NOMO-1 (cell line): Measurements from ENCODE around the gene SCFD2.
A peak's percentile ranks its signal among the peaks of the same experiment; 100 is the strongest.
"Not testable (repeated sequence)": the region's sequence is repeated elsewhere in the genome, so short reads cannot be mapped to it uniquely, and the experiment has no call there.

Experiments
- DNase-seq, 2 experiments: peaks; one replicate each; lab custom pipeline; 2025; ENCODE audit not compliant: unreplicated experiment in 2 of 2; lab: John Stamatoyannopoulos, UW

Gene SCFD2

GRCh38 chr4:52996261-52997131 lies 369.4 kb downstream of the SCFD2 start:
- DNase-seq, result no peak

- DNase-seq, result no peak
These were observed 370.4 kb downstream of the SCFD2 start for GRCh38 chr4:52995360-52996030.

- no peak for DNase-seq
These were observed 371.3 kb downstream of the SCFD2 start for GRCh38 chr4:52994567-52994966.

DNA sequence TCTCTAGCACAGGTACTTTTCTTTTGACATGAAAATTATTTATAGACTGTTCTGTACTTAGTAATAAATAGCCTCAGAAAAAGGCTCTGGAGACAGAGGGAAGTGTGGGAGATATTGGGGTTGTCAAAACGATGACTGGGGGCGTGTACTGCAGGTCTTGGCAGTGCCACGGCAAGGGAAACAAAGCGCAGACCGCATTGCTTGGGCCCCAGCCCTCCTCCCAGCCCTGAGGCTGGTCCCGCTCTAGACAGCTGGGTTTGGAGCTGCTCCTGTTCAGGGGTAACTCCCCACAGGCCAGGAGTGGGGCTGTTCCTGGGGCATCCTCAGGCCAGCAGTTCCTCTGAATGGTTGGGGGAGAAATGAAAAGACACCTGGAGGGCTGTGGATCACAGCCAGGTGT lies 372.1 kb downstream of the SCFD2 start:
- DNase-seq, result no peak

- DNase-seq, result not testable (repeated sequence)
These were observed 373.3 kb downstream of the SCFD2 start for GRCh38 chr4:52992551-52992950.

DNA sequence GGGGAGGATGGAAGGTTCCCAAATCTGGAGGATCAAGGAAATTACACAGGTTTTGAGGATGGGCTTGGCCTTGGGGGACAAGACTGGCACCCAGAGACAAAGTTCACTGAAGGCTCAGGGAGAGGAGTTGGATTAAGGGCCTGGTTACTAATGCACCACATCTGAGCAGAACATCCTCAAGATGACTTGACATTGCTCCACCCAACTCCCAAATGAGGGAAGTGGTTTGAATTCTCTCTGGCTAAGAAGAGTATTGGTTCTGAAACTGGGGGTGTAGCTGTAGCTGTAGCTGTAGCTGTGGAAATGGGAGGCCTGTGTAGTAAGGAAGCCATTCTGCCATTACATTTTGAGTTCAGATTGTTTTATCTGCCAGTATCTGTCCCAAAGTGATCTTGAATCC lies 374.4 kb downstream of the SCFD2 start:
- peak in 1 of 2 experiments; percentile 16 for DNase-seq

DNA sequence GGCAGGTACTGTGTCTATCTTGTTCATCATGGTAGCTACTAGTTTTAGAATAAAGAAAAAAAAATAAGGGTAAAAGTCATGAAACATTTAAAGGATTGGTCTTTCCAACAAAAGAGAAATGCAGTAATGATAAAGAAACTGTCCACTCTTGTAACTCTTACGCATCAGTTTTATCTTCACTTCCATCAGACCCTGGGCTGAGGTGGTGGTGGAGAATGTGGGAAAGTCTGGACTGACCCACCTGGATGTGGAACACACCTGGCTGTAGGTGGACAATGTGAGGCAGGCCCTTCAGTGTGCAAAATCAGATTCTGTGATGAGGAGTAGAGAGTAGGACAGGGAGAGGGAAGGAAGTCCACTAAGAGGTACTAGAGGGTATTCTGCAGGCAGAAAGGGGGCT lies 375.2 kb downstream of the SCFD2 start:
- DNase-seq, result no peak

- no peak for DNase-seq
These were observed 376.0 kb downstream of the SCFD2 start for GRCh38 chr4:52989865-52990264.

DNA sequence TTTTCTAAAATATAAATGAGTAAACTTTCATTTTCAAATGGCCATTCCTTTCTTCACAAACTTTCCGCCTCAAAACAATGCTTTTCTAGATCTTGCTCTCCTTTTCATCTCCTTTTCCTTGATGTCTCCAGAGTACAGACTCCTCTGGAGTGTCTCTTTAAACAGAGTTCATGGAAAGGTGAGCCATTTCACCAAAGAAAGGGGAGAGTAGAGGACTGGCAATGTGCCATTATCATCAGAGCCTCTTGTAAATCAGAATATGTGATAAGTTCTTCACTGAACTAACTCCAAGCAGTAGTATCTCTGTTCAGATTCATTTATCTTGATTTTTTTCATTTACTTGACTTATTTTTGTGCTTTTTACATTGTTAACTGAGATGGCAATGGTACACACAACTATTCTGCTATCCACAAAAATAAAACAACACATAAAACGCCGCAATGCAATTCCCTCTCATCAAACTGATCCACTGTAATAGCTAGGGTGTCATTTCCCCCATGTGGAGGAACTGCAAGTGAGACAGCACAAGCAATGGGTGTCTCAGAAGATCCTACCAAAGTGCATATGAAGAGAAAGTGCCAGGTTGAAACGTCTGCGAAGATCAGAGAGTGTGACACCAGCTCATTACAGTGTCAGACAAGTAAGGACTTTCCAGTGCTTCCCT lies 378.3 kb downstream of the SCFD2 start:
- DNase-seq, result no peak

DNA sequence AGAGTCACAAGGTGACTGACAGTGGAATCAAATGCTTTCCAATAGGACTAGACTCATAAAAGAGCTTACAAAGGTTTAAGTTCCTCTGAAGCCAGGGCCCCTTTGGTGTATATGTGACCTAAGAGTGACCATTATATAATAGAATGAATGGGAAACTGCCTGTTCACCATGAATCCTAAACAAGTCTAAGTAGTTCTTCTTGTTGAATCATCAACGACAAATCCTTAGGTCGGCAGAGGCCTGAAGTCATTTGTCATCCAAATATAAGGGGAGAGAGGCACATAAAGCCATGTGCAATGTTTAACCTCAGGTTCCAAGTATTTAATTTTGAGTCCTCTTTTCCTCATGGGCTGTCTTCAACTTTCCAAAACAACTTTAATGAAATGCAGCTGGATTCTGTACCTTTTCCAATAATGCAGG lies 381.4 kb downstream of the SCFD2 start:
- no peak for DNase-seq

DNA sequence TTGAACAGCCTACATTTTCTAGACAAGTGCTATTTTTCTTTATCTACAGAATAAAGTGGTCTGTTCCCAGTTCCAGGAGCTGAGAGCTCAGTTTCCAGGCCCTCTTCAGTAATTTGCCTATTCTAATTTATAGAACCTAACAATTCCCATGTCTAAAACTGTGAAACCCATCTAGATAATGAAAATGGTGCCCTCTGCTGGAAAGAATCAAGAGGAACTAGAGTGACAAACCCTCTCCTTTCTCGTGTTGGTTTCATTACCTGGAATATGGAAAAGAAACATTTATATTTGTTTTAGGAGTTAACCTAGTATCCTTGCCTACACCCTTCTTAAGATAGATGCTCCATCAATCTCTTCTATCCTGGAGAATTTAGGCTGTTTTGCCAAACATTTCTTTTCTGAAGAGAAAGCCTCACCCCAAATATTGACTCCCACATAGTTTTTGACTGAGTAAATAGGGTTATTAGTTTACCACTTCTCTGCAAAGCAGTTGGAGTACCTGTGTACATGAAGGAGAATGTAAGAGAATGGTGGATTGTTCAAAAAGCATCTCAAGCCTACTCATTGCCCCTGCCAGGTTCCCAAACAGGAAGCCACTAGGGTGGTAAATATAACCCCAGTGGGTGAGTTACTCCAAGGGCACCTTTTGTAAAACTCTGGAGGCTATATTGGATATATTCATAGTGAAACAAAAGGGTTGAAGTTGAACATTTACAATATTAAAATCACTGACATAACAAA lies 382.1 kb downstream of the SCFD2 start:
- peak in 1 of 2 experiments; percentile 47 for DNase-seq

GRCh38 chr4:52982946-52983340 lies 382.9 kb downstream of the SCFD2 start:
- DNase-seq, result no peak

GRCh38 chr4:52982255-52982945 lies 383.5 kb downstream of the SCFD2 start:
- DNase-seq, result peak in 1 of 2 experiments; percentile 15

GRCh38 chr4:52979821-52980590 lies 385.9 kb downstream of the SCFD2 start:
- DNase-seq, result no peak

- no peak for DNase-seq
These were observed 386.8 kb downstream of the SCFD2 start for GRCh38 chr4:52979020-52979419.

DNA sequence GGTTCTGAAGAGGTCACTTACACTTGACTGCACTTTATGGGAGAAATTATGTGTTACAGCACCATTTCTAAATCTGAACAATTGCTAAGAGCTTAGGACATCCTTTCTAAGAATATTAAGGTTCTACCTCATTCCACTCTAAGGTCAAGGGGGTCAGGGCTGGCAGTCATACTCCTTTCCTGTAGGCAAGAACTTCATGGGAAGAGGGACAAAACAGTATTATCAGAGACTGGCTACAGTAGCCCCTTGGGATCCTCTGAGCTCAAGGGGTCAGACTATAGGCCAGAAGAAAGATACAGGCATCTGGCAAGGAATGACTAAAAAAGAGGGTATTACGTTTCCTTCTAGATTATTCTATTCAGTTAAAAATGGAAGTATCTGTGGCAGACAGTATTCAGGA lies 388.6 kb downstream of the SCFD2 start:
- no peak for DNase-seq

- no peak for DNase-seq
These were observed 389.2 kb downstream of the SCFD2 start for GRCh38 chr4:52976523-52977230.

GRCh38 chr4:52968691-52969090 lies 397.2 kb downstream of the SCFD2 start:
- no peak for DNase-seq

GRCh38 chr4:52968241-52968640 lies 397.6 kb downstream of the SCFD2 start:
- no peak for DNase-seq
